Stimulated activated CD8-positive, alpha-beta memory T cell treated with anti-CD3 and anti-CD28 coated beads, Interleukin-12 subunit alpha, Interleukin-12 subunit beta, amount 100 ng/mL, for 1 hour (primary cell): ENCODE results near the gene FUCA2.

Experiments
- DNase-seq: peaks from one replicate; pipeline ENCODE4 v3.0.0-alpha.2; 2020; ENCODE audit warnings: low read depth

Gene FUCA2

GRCh38 chr6:143510991-143511891 lies at the start of gene FUCA2:
TSS of gene FUCA2 (minus strand) at chr6:143511720. CDS start at chr6:143511634, 86 bp downstream.
- peak; percentile 45 for DNase-seq

- no peak for DNase-seq
Observed at GRCh38 chr6:143561105-143561704, 49.7 kb upstream of the FUCA2 start.

GRCh38 chr6:143559051-143559660 lies 47.6 kb upstream of the FUCA2 start:
- no peak for DNase-seq

- no peak for DNase-seq
Observed at GRCh38 chr6:143556529-143556928, 45.0 kb upstream of the FUCA2 start.

GRCh38 chr6:143555582-143555981 lies 44.1 kb upstream of the FUCA2 start:
- no peak for DNase-seq

GRCh38 chr6:143555071-143555492 lies 43.6 kb upstream of the FUCA2 start:
- DNase-seq: no peak

GRCh38 chr6:143553337-143553736 lies 41.8 kb upstream of the FUCA2 start:
- DNase-seq: no peak

GRCh38 chr6:143549949-143550268 lies 38.4 kb upstream of the FUCA2 start:
- DNase-seq: no peak

- no peak for DNase-seq
Observed at GRCh38 chr6:143549221-143549948, 37.9 kb upstream of the FUCA2 start.

- no peak for DNase-seq
Observed at GRCh38 chr6:143546599-143546998, 35.1 kb upstream of the FUCA2 start.

- DNase-seq: no peak
Observed at GRCh38 chr6:143545976-143546547, 34.5 kb upstream of the FUCA2 start.

GRCh38 chr6:143545165-143545564 lies 33.6 kb upstream of the FUCA2 start:
- no peak for DNase-seq

GRCh38 chr6:143544011-143544696 lies 32.6 kb upstream of the FUCA2 start:
- DNase-seq: no peak

GRCh38 chr6:143543435-143543834 lies 31.9 kb upstream of the FUCA2 start:
- no peak for DNase-seq

- DNase-seq: no peak
Observed at GRCh38 chr6:143542888-143543287, 31.4 kb upstream of the FUCA2 start.

- DNase-seq: no peak
Observed at GRCh38 chr6:143540192-143540591, 28.7 kb upstream of the FUCA2 start.

- no peak for DNase-seq
Observed at GRCh38 chr6:143539734-143540133, 28.2 kb upstream of the FUCA2 start.

GRCh38 chr6:143539106-143539505 lies 27.6 kb upstream of the FUCA2 start:
- no peak for DNase-seq

GRCh38 chr6:143538374-143538773 lies 26.9 kb upstream of the FUCA2 start:
- no peak for DNase-seq

GRCh38 chr6:143536866-143537691 lies 25.6 kb upstream of the FUCA2 start:
- DNase-seq: peak; percentile 26

- no peak for DNase-seq
Observed at GRCh38 chr6:143536461-143536865, 24.9 kb upstream of the FUCA2 start.
